GM18519 (cell line): ENCODE data around the gene AEBP1.

Experiments used
- ATAC-seq: cut with Tn5 transposase; IDR thresholded peaks from one replicate; pipeline ENCODE4 v1.9.1; 2021; ENCODE audit warnings: mild to moderate bottlenecking, moderate library complexity; ENCODE audit not compliant: unreplicated experiment, low FRiP score

AEBP1 gene

DNA sequence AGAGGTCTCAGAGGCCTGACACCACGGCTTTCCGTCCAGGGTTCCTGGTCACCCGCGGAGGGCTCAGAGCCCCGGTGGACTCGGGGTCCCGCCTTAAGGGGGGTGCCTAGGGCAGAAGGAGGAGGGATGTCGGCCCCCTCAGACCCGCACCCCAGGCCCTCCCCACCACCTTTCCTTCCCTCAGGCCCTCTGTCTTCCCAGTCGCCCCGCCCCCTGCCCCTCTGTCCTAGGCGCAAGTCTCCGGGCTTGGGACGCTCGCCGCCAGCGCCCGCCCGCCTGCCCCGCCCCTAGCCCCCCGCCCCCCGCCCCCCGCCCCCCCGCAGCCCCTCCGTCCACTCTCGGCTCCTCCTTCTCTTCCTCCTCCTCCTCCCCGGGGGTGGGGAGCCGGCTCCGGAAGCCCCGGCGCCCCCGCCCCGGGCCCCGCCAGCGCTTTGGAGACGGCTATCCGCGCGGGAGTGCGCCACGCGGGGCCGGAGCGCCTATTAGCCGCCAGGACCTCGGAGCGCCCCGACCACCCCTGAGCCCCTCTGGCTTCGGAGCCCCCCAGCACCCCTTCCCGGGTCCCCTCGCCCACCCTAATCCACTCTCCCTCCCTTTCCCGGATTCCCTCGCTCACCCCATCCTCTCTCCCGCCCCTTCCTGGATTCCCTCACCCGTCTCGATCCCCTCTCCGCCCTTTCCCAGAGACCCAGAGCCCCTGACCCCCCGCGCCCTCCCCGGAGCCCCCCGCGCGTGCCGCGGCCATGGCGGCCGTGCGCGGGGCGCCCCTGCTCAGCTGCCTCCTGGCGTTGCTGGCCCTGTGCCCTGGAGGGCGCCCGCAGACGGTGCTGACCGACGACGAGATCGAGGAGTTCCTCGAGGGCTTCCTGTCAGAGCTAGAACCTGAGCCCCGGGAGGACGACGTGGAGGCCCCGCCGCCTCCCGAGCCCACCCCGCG lies at the start of gene AEBP1:
AEBP1 (plus strand) TSS at position 423 of the 937 bp plus-strand sequence; CDS start at position 744, 321 bp downstream.
- ATAC-seq = no peak

DNA sequence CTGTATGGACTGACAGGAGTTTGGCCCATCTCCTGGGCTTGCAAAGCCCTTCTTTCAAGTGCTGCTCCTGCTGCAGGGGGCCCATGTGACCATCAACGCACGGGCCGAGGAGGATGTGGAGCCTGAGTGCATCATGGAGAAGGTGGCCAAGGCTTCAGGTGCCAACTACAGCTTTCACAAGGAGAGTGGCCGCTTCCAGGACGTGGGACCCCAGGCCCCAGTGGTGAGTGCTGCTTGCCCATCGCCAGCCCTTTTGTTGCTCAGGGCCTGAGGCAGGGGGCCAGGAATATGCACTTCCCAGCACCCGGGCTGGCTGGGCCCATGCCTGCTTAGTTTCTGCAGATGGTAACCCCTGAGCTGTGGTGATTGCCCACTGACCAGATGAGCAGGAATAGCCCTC lies 47.5 kb upstream of the AEBP1 start:
- no peak for ATAC-seq

DNA sequence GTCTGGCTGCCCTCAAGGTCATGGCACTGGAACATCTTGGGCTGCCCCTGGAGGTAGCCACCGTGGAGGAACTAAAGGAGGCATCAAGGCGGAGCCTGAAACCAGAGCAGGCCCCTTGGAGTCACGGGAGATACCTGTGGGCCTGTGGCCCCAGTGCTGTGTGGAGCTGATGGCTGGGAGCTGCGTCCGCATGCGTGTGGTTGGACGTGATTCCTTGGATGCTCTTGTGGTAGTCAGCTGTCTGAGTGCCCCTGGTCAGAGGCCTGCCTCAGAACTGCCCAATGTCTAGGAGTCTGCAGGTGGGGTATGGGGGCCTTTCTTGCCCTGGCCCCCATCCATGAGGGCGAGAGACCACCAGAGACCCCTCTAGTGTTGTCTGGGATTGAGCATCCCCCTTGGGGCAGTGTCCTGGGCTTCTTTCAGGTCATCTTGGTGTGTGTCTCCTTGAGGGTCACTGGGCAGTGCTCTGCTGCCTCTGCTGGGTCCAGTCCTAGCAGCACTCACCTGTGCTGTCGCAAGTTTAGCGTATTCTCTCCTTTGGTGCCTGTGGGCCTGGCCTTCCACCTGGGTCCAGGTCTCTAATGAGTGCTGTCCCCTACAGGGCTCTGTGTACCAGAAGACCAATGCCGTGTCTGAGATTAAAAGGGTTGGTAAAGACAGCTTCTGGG lies 46.8 kb upstream of the AEBP1 start:
- ATAC-seq = no peak

DNA sequence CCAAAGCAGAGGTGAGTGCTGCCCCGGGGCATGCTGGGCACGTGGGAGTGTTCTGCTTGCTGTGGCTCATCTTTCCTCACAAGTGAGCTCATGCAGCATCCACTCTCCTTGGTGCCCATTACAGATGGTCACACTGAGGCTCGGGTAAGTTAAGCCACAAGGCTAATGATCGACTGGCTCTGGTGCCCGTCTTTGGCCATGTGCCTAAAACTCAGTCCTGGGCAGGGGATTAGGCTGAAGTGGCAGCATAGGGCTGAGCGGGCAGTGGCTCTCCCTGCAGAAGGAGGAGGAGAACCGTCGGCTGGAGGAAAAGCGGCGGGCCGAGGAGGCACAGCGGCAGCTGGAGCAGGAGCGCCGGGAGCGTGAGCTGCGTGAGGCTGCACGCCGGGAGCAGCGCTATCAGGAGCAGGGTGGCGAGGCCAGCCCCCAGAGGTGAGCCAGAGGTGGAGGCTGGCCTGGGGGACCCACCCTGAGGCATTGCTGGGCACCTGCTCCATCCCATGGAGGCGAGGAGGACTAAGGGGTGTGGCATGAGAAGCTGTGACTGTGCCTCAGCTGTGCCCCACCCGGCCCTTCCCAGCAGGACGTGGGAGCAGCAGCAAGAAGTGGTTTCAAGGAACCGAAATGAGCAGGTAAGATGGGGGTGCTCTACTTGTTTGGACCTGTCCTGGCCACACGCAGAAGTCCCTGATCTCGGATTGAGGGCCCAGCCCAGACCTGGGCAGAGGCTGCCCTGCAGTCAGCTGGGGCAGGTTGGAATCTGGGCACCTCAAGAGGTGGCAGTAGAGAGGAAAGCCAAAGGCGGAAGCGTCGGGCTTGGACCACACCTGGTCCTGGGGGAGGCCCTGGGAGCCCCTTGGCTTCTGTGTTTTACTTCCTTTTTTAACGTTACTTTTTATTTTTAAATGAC lies 46.0 kb upstream of the AEBP1 start:
- ATAC-seq = no peak

DNA sequence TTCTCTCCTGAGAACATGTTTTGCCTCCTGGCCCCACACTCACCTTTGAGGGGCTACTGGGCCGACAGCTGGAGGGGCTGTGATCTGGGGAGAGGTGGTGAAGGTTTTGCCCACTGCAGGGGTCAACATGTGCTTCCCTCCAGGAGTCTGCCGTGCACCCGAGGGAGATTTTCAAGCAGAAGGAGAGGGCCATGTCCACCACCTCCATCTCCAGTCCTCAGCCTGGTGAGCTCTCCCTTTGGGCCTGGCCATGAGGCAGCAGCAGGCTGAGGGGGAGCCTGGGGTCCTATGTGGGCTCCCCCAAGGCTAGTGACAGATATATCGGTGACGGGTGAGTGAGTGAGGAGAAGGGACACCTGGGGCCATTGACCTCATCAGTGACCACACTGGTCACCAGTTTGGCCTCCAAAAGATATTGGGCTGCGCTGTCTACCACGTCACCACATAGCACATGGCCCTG lies 45.4 kb upstream of the AEBP1 start:
- no peak for ATAC-seq

GRCh38 chr7:44059219-44060090 lies 44.7 kb upstream of the AEBP1 start:
- ATAC-seq = peak; percentile 62

- no peak for ATAC-seq
These were observed 43.8 kb upstream of the AEBP1 start for GRCh38 chr7:44060091-44060947.

DNA sequence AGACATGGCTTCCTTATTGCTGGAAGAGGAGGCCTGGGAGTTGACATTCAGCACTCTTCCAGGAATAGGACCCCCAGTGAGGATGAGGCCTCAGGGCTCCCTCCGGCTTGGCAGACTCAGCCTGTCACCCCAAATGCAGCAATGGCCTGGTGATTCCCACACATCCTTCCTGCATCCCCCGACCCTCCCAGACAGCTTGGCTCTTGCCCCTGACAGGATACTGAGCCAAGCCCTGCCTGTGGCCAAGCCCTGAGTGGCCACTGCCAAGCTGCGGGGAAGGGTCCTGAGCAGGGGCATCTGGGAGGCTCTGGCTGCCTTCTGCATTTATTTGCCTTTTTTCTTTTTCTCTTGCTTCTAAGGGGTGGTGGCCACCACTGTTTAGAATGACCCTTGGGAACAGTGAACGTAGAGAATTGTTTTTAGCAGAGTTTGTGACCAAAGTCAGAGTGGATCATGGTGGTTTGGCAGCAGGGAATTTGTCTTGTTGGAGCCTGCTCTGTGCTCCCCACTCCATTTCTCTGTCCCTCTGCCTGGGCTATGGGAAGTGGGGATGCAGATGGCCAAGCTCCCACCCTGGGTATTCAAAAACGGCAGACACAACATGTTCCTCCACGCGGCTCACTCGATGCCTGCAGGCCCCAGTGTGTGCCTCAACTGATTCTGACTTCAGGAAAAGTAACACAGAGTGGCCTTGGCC lies 43.0 kb upstream of the AEBP1 start:
- ATAC-seq = no peak

- no peak for ATAC-seq
These were observed 42.4 kb upstream of the AEBP1 start for GRCh38 chr7:44061645-44062179.

DNA sequence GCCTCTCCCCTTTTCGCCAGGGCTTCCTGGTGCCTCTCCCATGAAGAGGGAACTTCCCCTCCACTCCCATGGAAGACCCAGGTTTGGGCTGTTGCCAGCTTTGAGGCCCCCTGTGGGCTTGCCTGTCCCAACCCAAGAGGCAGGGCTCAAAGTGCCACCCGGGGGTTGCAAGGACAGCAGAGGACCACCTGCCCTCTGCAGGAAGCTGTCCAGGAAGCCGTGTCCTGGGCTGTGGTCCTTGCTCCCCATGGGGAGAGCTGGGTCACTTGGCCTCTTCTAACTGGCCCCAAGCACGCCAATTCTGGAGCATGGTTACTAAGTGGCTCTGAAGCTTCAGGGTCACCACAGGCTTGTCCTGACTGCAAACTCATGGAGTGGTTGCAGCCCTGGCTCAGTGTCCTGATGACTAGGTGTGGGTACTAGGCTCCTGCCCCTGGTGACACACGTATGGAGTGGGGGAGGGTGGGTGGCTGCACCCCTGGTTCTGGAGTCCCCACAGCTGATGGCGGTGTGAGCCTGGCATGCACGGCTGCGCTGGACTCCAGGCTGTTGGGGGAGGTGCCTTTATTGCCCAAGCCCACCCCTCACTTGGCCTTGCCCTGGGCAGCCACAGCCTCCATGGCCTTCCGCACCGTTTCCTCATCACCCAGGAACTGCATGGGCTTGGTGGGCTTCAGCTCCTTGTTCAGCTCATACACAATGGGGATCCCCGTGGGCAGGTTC lies 41.8 kb upstream of the AEBP1 start:
- no peak for ATAC-seq

GRCh38 chr7:44062903-44063295 lies 41.2 kb upstream of the AEBP1 start:
- no peak for ATAC-seq

- no peak for ATAC-seq
These were observed 40.6 kb upstream of the AEBP1 start for GRCh38 chr7:44063547-44063893.

GRCh38 chr7:44063894-44064651 lies 40.1 kb upstream of the AEBP1 start:
- ATAC-seq = no peak

GRCh38 chr7:44064791-44065430 lies 39.2 kb upstream of the AEBP1 start:
- ATAC-seq = no peak

DNA sequence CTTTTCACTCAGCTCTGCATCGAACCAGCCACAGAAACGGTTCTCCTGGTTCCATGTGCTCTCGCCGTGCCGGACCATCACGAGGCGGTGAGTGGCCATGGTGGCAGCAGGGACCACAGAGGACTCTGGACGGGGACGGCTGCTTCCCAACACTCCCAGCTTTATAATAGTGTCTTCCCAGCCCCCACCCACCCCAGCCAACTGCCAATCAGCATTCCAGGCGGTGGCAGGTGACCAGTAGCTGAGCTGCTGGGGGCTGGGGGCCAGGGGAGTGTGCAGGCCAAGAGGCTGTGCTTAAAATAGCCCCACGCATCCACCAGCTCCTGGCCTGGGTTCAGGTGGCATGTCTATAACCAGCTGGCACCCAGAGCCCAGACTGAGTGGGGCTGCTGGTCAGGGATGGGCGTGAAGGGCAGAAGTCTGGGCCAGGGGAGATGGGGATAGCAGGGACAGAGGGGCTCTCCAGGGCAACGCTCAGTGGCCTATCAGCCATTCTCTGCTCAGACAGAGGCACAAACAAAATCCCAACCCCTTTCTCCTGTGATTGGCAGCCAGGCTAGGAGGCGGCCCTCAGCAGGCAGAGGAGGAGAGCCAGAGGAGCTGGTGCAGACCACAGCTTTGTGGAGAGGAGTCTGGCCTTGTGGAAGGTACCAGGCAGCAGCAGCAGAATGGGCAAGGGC lies 38.6 kb upstream of the AEBP1 start, which contains the start of gene PGAM2:
PGAM2 (minus strand) TSS at position 137 of the 680 bp plus-strand sequence; CDS start at position 99, 38 bp downstream.
- ATAC-seq = no peak

DNA sequence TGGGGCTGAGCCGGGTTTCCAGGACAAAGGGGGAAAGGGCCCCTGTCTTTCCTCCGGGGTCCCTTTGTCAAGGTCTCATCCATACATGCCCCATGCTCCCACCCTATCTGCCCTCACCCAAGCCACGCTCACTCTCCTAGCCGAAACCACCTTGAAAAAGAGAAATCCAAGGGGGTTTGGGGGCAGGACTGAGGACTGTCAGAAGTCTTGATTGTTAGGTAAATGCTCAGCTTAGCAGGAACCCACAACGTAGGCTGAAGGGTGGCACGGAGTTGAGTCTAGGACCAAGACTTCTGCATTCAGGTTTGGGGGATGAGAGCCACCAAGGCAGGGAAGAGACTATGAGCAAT lies 38.1 kb upstream of the AEBP1 start:
- ATAC-seq = no peak
